ENCODE data around the gene CD58.

Gene CD58

DNA sequence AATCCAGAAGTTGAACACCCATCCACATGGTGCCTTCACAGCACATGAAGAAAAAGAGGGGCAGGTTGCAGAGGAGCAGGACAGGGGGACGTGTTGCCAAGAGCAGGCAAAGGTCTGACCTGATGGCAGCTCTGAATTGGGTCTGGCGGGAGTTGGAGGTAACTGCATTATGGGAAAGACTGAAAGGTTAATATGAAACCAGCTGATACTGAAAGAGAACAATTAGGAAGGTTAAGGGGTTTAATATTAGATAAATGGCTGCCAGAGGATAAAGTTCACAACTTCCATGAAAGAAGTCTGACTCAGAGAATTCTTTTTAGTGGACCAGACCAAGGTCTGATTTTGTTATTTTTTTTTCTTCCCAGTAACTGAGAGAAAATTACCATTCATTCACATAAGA is 76.1 kb downstream of the CD58 start:
- Histone ChIP-seq H3K4me1 (ENCODE audit: control insufficient read depth, insufficient read depth, low read length) (no peaks in the 10 kb centered on the region), H3K9me3 (ENCODE audit: control insufficient read depth, insufficient read depth, low read depth, low read length) (no peaks in the 10 kb centered on the region), H3K36me3 (ENCODE audit: control insufficient read depth in 2 of 2, insufficient read depth in 1 of 2, low read length in 2 of 2) (no peaks in the 10 kb centered on the region), H3K27ac (ENCODE audit: extremely low read depth, low read depth, low read length) (no peak overlapping the region), H3K4me3 (ENCODE audit: low read depth, low read length) (no peak overlapping the region)
- ChIA-PET CTCF (interaction anchor here (1.0 to 3.2 kb wide), 3 partner anchors 10 to 356 kb away, joined by 3 to 17 read pairs (median 16); no protein-coding TSS in a partner anchor), POLR2A (no interaction called here)
- no peak for TF ChIP-seq ZNF701 (tag by site-specific recombination; IDR thresholded peaks at IDR 0.05)
- no peak for TF ChIP-seq ZNF266 (tag by site-specific recombination; IDR thresholded peaks at IDR 0.05; ENCODE audit: low read depth)
- no peak for TF ChIP-seq ZNF37A (tag by site-specific recombination; IDR thresholded peaks at IDR 0.05)
- TF ChIP-seq, protein P1, sequence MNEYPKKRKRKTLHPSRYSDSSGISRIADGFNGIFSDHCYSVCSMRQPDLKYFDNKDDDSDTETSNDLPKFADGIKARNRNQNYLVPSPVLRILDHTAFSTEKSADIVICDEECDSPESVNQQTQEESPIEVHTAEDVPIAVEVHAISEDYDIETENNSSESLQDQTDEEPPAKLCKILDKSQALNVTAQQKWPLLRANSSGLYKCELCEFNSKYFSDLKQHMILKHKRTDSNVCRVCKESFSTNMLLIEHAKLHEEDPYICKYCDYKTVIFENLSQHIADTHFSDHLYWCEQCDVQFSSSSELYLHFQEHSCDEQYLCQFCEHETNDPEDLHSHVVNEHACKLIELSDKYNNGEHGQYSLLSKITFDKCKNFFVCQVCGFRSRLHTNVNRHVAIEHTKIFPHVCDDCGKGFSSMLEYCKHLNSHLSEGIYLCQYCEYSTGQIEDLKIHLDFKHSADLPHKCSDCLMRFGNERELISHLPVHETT (tag by site-specific recombination; IDR thresholded peaks at IDR 0.05) = no peak
- TF ChIP-seq GLI2 (tag by site-specific recombination; IDR thresholded peaks at IDR 0.05; ENCODE audit: borderline replicate concordance, low read depth) = no peak
- no peak for TF ChIP-seq HOXC10 (CRISPR knock-in tag; IDR thresholded peaks at IDR 0.05)
- no peak for TF ChIP-seq ZNF830 (tag by site-specific recombination; IDR thresholded peaks at IDR 0.05; ENCODE audit: low read depth)
- no peak for TF ChIP-seq ZNF677 (tag by site-specific recombination; IDR thresholded peaks at IDR 0.05)
- no peak for TF ChIP-seq ZSCAN30 (tag by site-specific recombination; IDR thresholded peaks at IDR 0.05)
- no peak for TF ChIP-seq ZNF510 (tag by site-specific recombination; IDR thresholded peaks at IDR 0.05; ENCODE audit: insufficient replicate concordance)
- TF ChIP-seq HOXD13 (CRISPR knock-in tag; IDR thresholded peaks at IDR 0.05; ENCODE audit: borderline replicate concordance) = no peak
- TF ChIP-seq, protein P2, sequence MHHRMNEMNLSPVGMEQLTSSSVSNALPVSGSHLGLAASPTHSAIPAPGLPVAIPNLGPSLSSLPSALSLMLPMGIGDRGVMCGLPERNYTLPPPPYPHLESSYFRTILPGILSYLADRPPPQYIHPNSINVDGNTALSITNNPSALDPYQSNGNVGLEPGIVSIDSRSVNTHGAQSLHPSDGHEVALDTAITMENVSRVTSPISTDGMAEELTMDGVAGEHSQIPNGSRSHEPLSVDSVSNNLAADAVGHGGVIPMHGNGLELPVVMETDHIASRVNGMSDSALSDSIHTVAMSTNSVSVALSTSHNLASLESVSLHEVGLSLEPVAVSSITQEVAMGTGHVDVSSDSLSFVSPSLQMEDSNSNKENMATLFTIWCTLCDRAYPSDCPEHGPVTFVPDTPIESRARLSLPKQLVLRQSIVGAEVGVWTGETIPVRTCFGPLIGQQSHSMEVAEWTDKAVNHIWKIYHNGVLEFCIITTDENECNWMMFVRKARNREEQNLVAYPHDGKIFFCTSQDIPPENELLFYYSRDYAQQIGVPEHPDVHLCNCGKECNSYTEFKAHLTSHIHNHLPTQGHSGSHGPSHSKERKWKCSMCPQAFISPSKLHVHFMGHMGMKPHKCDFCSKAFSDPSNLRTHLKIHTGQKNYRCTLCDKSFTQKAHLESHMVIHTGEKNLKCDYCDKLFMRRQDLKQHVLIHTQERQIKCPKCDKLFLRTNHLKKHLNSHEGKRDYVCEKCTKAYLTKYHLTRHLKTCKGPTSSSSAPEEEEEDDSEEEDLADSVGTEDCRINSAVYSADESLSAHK (tag by site-specific recombination; IDR thresholded peaks at IDR 0.05) = no peak
- TF ChIP-seq, protein P3, sequence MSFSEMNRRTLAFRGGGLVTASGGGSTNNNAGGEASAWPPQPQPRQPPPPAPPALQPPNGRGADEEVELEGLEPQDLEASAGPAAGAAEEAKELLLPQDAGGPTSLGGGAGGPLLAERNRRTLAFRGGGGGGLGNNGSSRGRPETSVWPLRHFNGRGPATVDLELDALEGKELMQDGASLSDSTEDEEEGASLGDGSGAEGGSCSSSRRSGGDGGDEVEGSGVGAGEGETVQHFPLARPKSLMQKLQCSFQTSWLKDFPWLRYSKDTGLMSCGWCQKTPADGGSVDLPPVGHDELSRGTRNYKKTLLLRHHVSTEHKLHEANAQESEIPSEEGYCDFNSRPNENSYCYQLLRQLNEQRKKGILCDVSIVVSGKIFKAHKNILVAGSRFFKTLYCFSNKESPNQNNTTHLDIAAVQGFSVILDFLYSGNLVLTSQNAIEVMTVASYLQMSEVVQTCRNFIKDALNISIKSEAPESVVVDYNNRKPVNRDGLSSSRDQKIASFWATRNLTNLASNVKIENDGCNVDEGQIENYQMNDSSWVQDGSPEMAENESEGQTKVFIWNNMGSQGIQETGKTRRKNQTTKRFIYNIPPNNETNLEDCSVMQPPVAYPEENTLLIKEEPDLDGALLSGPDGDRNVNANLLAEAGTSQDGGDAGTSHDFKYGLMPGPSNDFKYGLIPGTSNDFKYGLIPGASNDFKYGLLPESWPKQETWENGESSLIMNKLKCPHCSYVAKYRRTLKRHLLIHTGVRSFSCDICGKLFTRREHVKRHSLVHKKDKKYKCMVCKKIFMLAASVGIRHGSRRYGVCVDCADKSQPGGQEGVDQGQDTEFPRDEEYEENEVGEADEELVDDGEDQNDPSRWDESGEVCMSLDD (tag by site-specific recombination; IDR thresholded peaks at IDR 0.05) = no peak
- no peak for TF ChIP-seq ZNF792 (tag by site-specific recombination; IDR thresholded peaks at IDR 0.05)
- TF ChIP-seq ZNF24 (tag by site-specific recombination; IDR thresholded peaks at IDR 0.05) = no peak
- no peak for TF ChIP-seq ZNF571 (tag by site-specific recombination; IDR thresholded peaks at IDR 0.05)

DNA sequence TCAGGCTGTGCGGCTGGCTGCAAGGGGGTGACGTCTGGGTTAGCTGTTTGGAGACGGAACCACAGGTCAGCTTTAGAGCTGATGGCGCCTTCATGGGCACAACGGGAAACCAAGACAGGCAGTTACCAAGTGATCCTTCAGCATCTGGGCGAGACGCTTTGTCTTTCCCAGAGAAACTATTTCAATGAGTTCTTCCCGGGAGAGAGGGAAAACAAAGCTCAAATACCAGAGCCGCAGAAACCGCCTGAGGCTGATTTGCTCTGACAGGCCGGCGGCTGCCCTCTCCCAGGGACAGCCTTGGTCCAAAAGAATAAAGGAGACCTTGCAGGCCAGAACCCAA is 76.5 kb downstream of the CD58 start:
- Histone ChIP-seq H3K4me3 (ENCODE audit: low read depth, low read length) (no peak overlapping the region), H3K27ac (ENCODE audit: extremely low read depth, low read depth, low read length) (no peak overlapping the region), H3K36me3 (ENCODE audit: control insufficient read depth in 2 of 2, insufficient read depth in 1 of 2, low read length in 2 of 2) (no peaks in the 10 kb centered on the region), H3K9me3 (ENCODE audit: control insufficient read depth, insufficient read depth, low read depth, low read length) (no peaks in the 10 kb centered on the region), H3K4me1 (ENCODE audit: control insufficient read depth, insufficient read depth, low read length) (no peaks in the 10 kb centered on the region)
- ChIA-PET POLR2A (no interaction called here), CTCF (interaction anchor here (1.0 to 3.2 kb wide), 3 partner anchors 10 to 355 kb away, joined by 3 to 17 read pairs (median 16); no protein-coding TSS in a partner anchor)
- TF ChIP-seq KLF9 (tag by site-specific recombination; IDR thresholded peaks at IDR 0.05; ENCODE audit: low read depth) (no peak), ZNF624 (tag by site-specific recombination; IDR thresholded peaks at IDR 0.05) (no peak), ZNF837 (tag by site-specific recombination; IDR thresholded peaks at IDR 0.05) (no peak), ZNF785 (tag by site-specific recombination; IDR thresholded peaks at IDR 0.05) (no peak), ZBTB48 (tag by site-specific recombination; IDR thresholded peaks at IDR 0.05) (no peak), ZFP69B (tag by site-specific recombination; IDR thresholded peaks at IDR 0.05) (no peak), ZNF292 (tag by site-specific recombination; IDR thresholded peaks at IDR 0.05; ENCODE audit: borderline replicate concordance, low read depth) (no peak), ZFHX2 (tag by site-specific recombination; conservative IDR thresholded peaks at IDR 0.05) (no peak)
- TF ChIP-seq, protein P4, sequence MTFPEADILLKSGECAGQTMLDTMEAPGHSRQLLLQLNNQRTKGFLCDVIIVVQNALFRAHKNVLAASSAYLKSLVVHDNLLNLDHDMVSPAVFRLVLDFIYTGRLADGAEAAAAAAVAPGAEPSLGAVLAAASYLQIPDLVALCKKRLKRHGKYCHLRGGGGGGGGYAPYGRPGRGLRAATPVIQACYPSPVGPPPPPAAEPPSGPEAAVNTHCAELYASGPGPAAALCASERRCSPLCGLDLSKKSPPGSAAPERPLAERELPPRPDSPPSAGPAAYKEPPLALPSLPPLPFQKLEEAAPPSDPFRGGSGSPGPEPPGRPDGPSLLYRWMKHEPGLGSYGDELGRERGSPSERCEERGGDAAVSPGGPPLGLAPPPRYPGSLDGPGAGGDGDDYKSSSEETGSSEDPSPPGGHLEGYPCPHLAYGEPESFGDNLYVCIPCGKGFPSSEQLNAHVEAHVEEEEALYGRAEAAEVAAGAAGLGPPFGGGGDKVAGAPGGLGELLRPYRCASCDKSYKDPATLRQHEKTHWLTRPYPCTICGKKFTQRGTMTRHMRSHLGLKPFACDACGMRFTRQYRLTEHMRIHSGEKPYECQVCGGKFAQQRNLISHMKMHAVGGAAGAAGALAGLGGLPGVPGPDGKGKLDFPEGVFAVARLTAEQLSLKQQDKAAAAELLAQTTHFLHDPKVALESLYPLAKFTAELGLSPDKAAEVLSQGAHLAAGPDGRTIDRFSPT (tag by site-specific recombination; IDR thresholded peaks at IDR 0.05) = no peak

Measured in HEK293 (cell line).